Spleen (tissue), 11 donors: ENCODE results near the gene DUS4L. TPM values are rescaled to one million over a fixed set of nuclear protein-coding genes. Genes with fewer than 3 reads are reported as not detected.
"Not testable (repeated sequence)": the region's sequence is repeated elsewhere in the genome, so short reads cannot be mapped to it uniquely, and the experiment has no call there.

ENCODE experiments used
- DNase-seq: peaks from one replicate; pipeline ENCODE4 v3.0.0-alpha.2; 2020
- H3K27ac ChIP-seq, 8 donors: fragments of 200-600 bp; sonication (generic) in 7 of 8; 1 replicate in 4 of 8; 2 replicates in 4 of 8; pipeline versions ENCODE4 v1.5.0 to v1.8.0; 2016 to 2021; ENCODE audit warnings: inconsistent platforms in 4 of 8, mild to moderate bottlenecking in 4 of 8, moderate library complexity in 1 of 8
- H3K27me3 ChIP-seq, 7 donors: fragments of 200-600 bp; sonication (generic) in 6 of 7; replicated peaks in 1 of 7; 1 replicate in 4 of 7; 2 replicates in 3 of 7; pipeline versions ENCODE4 v1.5.0 to v1.8.0; 2016 to 2021; ENCODE audit warnings: inconsistent platforms in 3 of 7, mild to moderate bottlenecking in 1 of 7
- H3K36me3 ChIP-seq, 6 donors: fragments of 200-600 bp; sonication (generic) in 5 of 6; 1 replicate in 4 of 6; 2 replicates in 2 of 6; pipeline versions ENCODE4 v1.5.0 to v1.8.0; 2016 to 2021; ENCODE audit warnings: inconsistent platforms in 2 of 6
- H3K4me1 ChIP-seq, 6 donors: fragments of 200-600 bp; sonication (generic) in 5 of 6; 1 replicate in 3 of 6; 2 replicates in 3 of 6; pipeline versions ENCODE4 v1.5.0 to v1.8.0; 2016 to 2021; ENCODE audit warnings: inconsistent platforms in 3 of 6
- H3K4me3 ChIP-seq, 8 donors: fragments of 200-600 bp; sonication (generic) in 7 of 8; 1 replicate in 4 of 8; 2 replicates in 4 of 8; pipeline versions ENCODE4 v1.5.0 to v1.8.0; 2016 to 2021; ENCODE audit warnings: inconsistent platforms in 4 of 8, mild to moderate bottlenecking in 4 of 8, moderate library complexity in 2 of 8
- H3K9me3 ChIP-seq, 8 donors: fragments of 200-600 bp; sonication (generic) in 7 of 8; 1 replicate in 4 of 8; 2 replicates in 4 of 8; pipeline versions ENCODE4 v1.5.0 to v1.8.0; 2016 to 2021; ENCODE audit warnings: inconsistent platforms in 4 of 8
- CTCF ChIP-seq, 11 experiments: fragments of 200-600 bp in 7 of 11; fragments of 450-650 bp in 4 of 11; sonication (generic) in 4 of 11; IDR thresholded peaks in 8 of 11; conservative IDR thresholded peaks in 3 of 11; 1 replicate in 7 of 11; 2 replicates in 4 of 11; pipeline versions ENCODE4 v1.4.0 to v1.8.0; 2016 to 2021; ENCODE audit warnings: antibody characterized with exemption in 11 of 11, inconsistent platforms in 4 of 11, mild to moderate bottlenecking in 1 of 11
- POLR2A ChIP-seq, 3 donors: fragments of 450-650 bp; IDR thresholded peaks; one replicate each; pipeline ENCODE4 v1.5.1; 2017; ENCODE audit warnings: antibody characterized with exemption in 3 of 3, mild to moderate bottlenecking in 1 of 3
- POLR2AphosphoS5 ChIP-seq, 3 donors: sonication (generic); formaldehyde crosslinking; IDR thresholded peaks; one replicate each; pipeline ENCODE4 v1.5.1; 2017; ENCODE audit warnings: antibody characterized with exemption in 3 of 3
- WGBS, 5 donors: extraction: QIAGEN DNeasy Blood & Tissue Kit in 3 of 5; methylation state at CpG; one replicate each; pipeline versions ENCODE4 v1.1.5 to v1.1.7; 2013 to 2018; 5-methylcytosine and 5-hydroxymethylcytosine counted together
- intact Hi-C: fragments of 100-400 bp; cut with DNase I; formaldehyde crosslinking; loops from one replicate; pipeline ENCODE4 v1.15.0; 2023; ENCODE audit warnings: low total_unique reads
- polyA plus RNA-seq, 3 donors: library from polyadenylated mRNA; stranded (reverse); fragments of 200-250 nt; gene quantifications; one replicate each; pipeline ENCODE4 v1.2.1, GENCODE V29; 2013
- total RNA-seq, 7 donors: library from RNA; depleted of rRNA in 3 of 7; stranded (reverse); fragments of >200 nt in 3 of 7; fragmentation: NEBNext Ultra II Directional in 4 of 7; extraction: Animal tissue kit (Norgen Biotek cat#: 25700) in 4 of 7; gene quantifications; one replicate each; pipeline versions ENCODE4 v1.1.0 to v1.2.1, GENCODE V29; 2016 to 2021
- donor health status: healthy with polysubstance abuse.
- donor health status: DM: no; HTN: no; CAD: no; lungs with moderate emphysema.
- donor health status: DM: no; HTN: no; CAD: no.
- donor health status: Bipolar disorder and iron deficiency.
- donor health status: healthy.
- donor health status: DM: no; HTN: no; CAD: no.
- donor health status: DM: yes; HTN: yes; CAD: no.

DUS4L gene
- total and polyA plus RNA-seq, 10 donors = 3.7 to 18.0 (median 7.0) TPM

- H3K9me3 ChIP-seq = no peaks in the 10 kb centered on the region
- TF ChIP-seq CTCF (IDR thresholded peaks at IDR 0.05 in 8 of 11, conservative IDR thresholded peaks at IDR 0.05 in 3 of 11) (no peak), POLR2AphosphoS5 (IDR thresholded peaks at IDR 0.05) (no peak)
- DNase-seq = no peak
- H3K4me1 ChIP-seq = no peaks in the 10 kb centered on the region
- intact Hi-C loops = no loop called here
- no peaks in the 10 kb centered on the region for H3K27me3 ChIP-seq
- H3K27ac ChIP-seq = no peak overlapping the region
- peaks cover 0 to 44% (median 5%) of the 10 kb centered on the region in 6 donors for H3K36me3 ChIP-seq
- no peak overlapping the region for H3K4me3 ChIP-seq
These were observed 33.0 kb upstream of the DUS4L start for GRCh38 chr7:107530751-107531150.

GRCh38 chr7:107534139-107534538 lies 29.6 kb upstream of the DUS4L start:
- no peaks in the 10 kb centered on the region for H3K4me1 ChIP-seq
- H3K27me3 ChIP-seq = no peaks in the 10 kb centered on the region
- no peak overlapping the region for H3K27ac ChIP-seq
- H3K9me3 ChIP-seq = peaks cover 0 to 10% (median 0%) of the 10 kb centered on the region in 8 donors
- DNase-seq = no peak
- TF ChIP-seq POLR2AphosphoS5 (IDR thresholded peaks at IDR 0.05) (no peak), POLR2A (IDR thresholded peaks at IDR 0.05) (no peak), CTCF (IDR thresholded peaks at IDR 0.05 in 8 of 11, conservative IDR thresholded peaks at IDR 0.05 in 3 of 11) (no peak)
- intact Hi-C loops = no loop called here
- no peak overlapping the region for H3K4me3 ChIP-seq
- peaks cover 0 to 61% (median 7%) of the 10 kb centered on the region in 6 donors for H3K36me3 ChIP-seq

GRCh38 chr7:107537228-107537627 lies 26.5 kb upstream of the DUS4L start:
- H3K27me3 ChIP-seq = not testable (repeated sequence)

GRCh38 chr7:107538001-107538400 lies 25.8 kb upstream of the DUS4L start:
- no peaks in the 10 kb centered on the region for H3K4me1 ChIP-seq
- no peaks in the 10 kb centered on the region for H3K27me3 ChIP-seq
- H3K27ac ChIP-seq = no peak overlapping the region
- intact Hi-C loops = no loop called here
- no peak for TF ChIP-seq POLR2A (IDR thresholded peaks at IDR 0.05)
- no peak for TF ChIP-seq POLR2AphosphoS5 (IDR thresholded peaks at IDR 0.05)
- TF ChIP-seq CTCF (IDR thresholded peaks at IDR 0.05 in 8 of 11, conservative IDR thresholded peaks at IDR 0.05 in 3 of 11) = no peak
- no peak for DNase-seq
- no peak overlapping the region for H3K4me3 ChIP-seq
- H3K9me3 ChIP-seq = peaks cover 0 to 10% (median 0%) of the 10 kb centered on the region in 8 donors
- H3K36me3 ChIP-seq = peaks cover 0 to 76% (median 7%) of the 10 kb centered on the region in 6 donors
- 72 to 98% (median 86%) methylated on average over 2 of the region's 2 CpGs for WGBS, 5 donors

More at GRCh38 chr7:107537228-107537627, 26.5 kb upstream of the DUS4L start:
- DNase-seq, intact Hi-C loops, H3K4me3 ChIP-seq, H3K4me1 ChIP-seq, H3K27ac ChIP-seq: not testable (repeated sequence)
- Histone ChIP-seq H3K36me3 (peaks cover 0 to 77% (median 7%) of the 10 kb centered on the region in 6 donors), H3K9me3 (peaks cover 0 to 10% (median 0%) of the 10 kb centered on the region in 8 donors)
- WGBS, 5 donors = 92 to 98% (median 96%) methylated on average over 4 of the region's 4 CpGs
